Measurements from ENCODE around the gene CD24.

DNA sequence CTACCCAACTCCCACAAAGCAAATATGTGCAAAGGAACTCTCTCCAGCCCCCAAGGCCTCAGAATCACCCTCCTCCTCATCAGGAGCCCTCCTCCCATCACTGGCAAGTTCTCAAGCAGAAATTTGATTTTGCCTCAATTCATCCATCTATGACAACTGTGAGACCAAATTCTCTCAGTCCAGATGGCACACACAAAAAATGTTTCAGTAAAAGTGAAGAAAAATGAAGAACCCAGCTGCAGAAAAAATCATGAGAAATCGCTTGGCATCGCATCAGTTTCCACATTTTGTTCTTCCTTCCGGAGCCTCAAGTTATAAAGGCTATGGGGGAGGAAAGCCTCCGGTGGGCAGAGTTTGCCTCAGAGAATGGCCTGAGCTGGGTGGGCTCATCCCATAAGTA, 6.4 kb upstream of the CD24 start:
- TF ChIP-seq, protein P1, sequence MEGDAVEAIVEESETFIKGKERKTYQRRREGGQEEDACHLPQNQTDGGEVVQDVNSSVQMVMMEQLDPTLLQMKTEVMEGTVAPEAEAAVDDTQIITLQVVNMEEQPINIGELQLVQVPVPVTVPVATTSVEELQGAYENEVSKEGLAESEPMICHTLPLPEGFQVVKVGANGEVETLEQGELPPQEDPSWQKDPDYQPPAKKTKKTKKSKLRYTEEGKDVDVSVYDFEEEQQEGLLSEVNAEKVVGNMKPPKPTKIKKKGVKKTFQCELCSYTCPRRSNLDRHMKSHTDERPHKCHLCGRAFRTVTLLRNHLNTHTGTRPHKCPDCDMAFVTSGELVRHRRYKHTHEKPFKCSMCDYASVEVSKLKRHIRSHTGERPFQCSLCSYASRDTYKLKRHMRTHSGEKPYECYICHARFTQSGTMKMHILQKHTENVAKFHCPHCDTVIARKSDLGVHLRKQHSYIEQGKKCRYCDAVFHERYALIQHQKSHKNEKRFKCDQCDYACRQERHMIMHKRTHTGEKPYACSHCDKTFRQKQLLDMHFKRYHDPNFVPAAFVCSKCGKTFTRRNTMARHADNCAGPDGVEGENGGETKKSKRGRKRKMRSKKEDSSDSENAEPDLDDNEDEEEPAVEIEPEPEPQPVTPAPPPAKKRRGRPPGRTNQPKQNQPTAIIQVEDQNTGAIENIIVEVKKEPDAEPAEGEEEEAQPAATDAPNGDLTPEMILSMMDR (IDR thresholded peaks at IDR 0.05; ENCODE audit: poor library complexity), result no peak
- TF ChIP-seq EZH2 (IDR thresholded peaks at IDR 0.05; ENCODE audit: borderline replicate concordance) (no peak), EZH2phosphoT487 (IDR thresholded peaks at IDR 0.05; ENCODE audit: low read depth, severe bottlenecking, unreplicated experiment) (no peak)

All from hepatocyte (in vitro differentiated cells).